ENCODE results near the gene DMAC2. TPM values are rescaled to one million over a fixed set of nuclear protein-coding genes. Genes with fewer than 3 reads are reported as not detected.

The DMAC2 gene
- total and polyA plus RNA-seq, 2 experiments from 2014 or later, result 77.2 to 86.5 TPM

GRCh38 chr19:41414461-41414860 lies 25.3 kb downstream of the DMAC2 start:
- Mint-ChIP-seq H3K27ac (no peak overlapping the region), H3K9me3 (no peaks in the 10 kb centered on the region), H3K36me3 (ENCODE audit: low read depth) (peaks cover 24% of the 10 kb centered on the region), H3K27me3 (ENCODE audit: insufficient read depth, low read depth, poor library complexity) (peaks cover 10% of the 10 kb centered on the region), H3K4me3 (no peak overlapping the region), H3K4me1 (no peaks in the 10 kb centered on the region; the same call in 2 of the 3 replicates)
- no peaks in the 10 kb centered on the region for H3K27me3 ChIP-seq (ENCODE audit: insufficient read depth)
- DNase-seq (ENCODE audit: low spot score) (no peak), ATAC-seq (no peak)
- no peak overlapping the region for H2AFZ ChIP-seq
- no peaks in the 10 kb centered on the region for H3K79me2 ChIP-seq (replicated peaks; ENCODE audit: insufficient read depth)
- no peaks in the 10 kb centered on the region for H4K20me1 ChIP-seq (replicated peaks; ENCODE audit: insufficient read depth)
- no peak overlapping the region for H3K4me3 ChIP-seq
- TF ChIP-seq REST (IDR thresholded peaks at IDR 0.05; ENCODE audit: unreplicated experiment) (no peak), NANOG (IDR thresholded peaks at IDR 0.05; ENCODE audit: borderline replicate concordance) (no peak), STAT1 (IDR thresholded peaks at IDR 0.05; ENCODE audit: unreplicated experiment) (no peak), ZNF114 (CRISPR knock-in tag; IDR thresholded peaks at IDR 0.05) (no peak)
- no peak overlapping the region for H3K27ac ChIP-seq (ENCODE audit: low read depth)
- no peaks in the 10 kb centered on the region for H3F3A ChIP-seq (replicated peaks; ENCODE audit: low read depth)
- no peaks in the 10 kb centered on the region for H3K4me1 ChIP-seq (ENCODE audit: insufficient read depth)
- no peak overlapping the region for H3K4me2 ChIP-seq
- H3K9me2 ChIP-seq (ENCODE audit: insufficient read depth), result no peaks in the 10 kb centered on the region
- H3K36me3 ChIP-seq (ENCODE audit: insufficient read depth), result no peaks in the 10 kb centered on the region

GRCh38 chr19:41413947-41414346 lies 25.8 kb downstream of the DMAC2 start:
- no peak overlapping the region for H3K27ac Mint-ChIP-seq
- no peaks in the 10 kb centered on the region for H3K9me2 ChIP-seq (ENCODE audit: insufficient read depth)
- no peaks in the 10 kb centered on the region for H3F3A ChIP-seq (replicated peaks; ENCODE audit: low read depth)
- TF ChIP-seq CREB1 (CRISPR knock-in tag; IDR thresholded peaks at IDR 0.05; ENCODE audit: low read depth) (no peak), REST (IDR thresholded peaks at IDR 0.05; ENCODE audit: unreplicated experiment) (no peak), POLR2AphosphoS5 (IDR thresholded peaks at IDR 0.05; ENCODE audit: low read depth) (no peak), EZH2 (IDR thresholded peaks at IDR 0.05; ENCODE audit: low read depth, unreplicated experiment) (no peak), NANOG (IDR thresholded peaks at IDR 0.05; ENCODE audit: borderline replicate concordance) (no peak), EZH2phosphoT487 (IDR thresholded peaks at IDR 0.05; ENCODE audit: unreplicated experiment) (no peak), JUNB (IDR thresholded peaks at IDR 0.05; ENCODE audit: unreplicated experiment) (no peak), ZNF331 (CRISPR knock-in tag; IDR thresholded peaks at IDR 0.05; ENCODE audit: low read depth) (no peak), CTCF (conservative IDR thresholded peaks at IDR 0.05; ENCODE audit: low read depth in 2 of 2) (no peak), ETS1 (IDR thresholded peaks at IDR 0.05) (no peak), STAT1 (IDR thresholded peaks at IDR 0.05; ENCODE audit: unreplicated experiment) (no peak), ZNF114 (CRISPR knock-in tag; IDR thresholded peaks at IDR 0.05) (no peak)

More at GRCh38 chr19:41413947-41414346, 25.8 kb downstream of the DMAC2 start:
- Histone ChIP-seq H4K20me1 (replicated peaks; ENCODE audit: insufficient read depth) (no peaks in the 10 kb centered on the region), H3K4me2 (no peak overlapping the region), H3K4me3 (no peak overlapping the region), H3K36me3 (ENCODE audit: insufficient read depth) (no peaks in the 10 kb centered on the region), H3K27ac (ENCODE audit: low read depth) (no peak overlapping the region), H3K4me1 (ENCODE audit: insufficient read depth) (no peaks in the 10 kb centered on the region), H2AFZ (no peak overlapping the region), H3K79me2 (replicated peaks; ENCODE audit: insufficient read depth) (no peaks in the 10 kb centered on the region), H3K27me3 (ENCODE audit: insufficient read depth) (no peaks in the 10 kb centered on the region)
- Mint-ChIP-seq H3K9me3 (no peaks in the 10 kb centered on the region), H3K4me3 (no peak overlapping the region), H3K4me1 (no peaks in the 10 kb centered on the region; the same call in 2 of the 3 replicates), H3K36me3 (ENCODE audit: low read depth) (peaks cover 19% of the 10 kb centered on the region), H3K27me3 (ENCODE audit: insufficient read depth, low read depth, poor library complexity) (peaks cover 10% of the 10 kb centered on the region)
- DNase-seq (ENCODE audit: low spot score) (no peak), ATAC-seq (no peak)
